GM21717 (cell line): ENCODE results near the gene LRRC4C.

ENCODE experiments used
- ATAC-seq: cut with Tn5 transposase; IDR thresholded peaks from one replicate; pipeline ENCODE4 v1.9.1; 2021; ENCODE audit warnings: mild to moderate bottlenecking, moderate library complexity; ENCODE audit not compliant: unreplicated experiment

The LRRC4C gene

GRCh38 chr11:40732132-40732531 lies 727.3 kb downstream of the LRRC4C start:
- no peak for ATAC-seq

DNA sequence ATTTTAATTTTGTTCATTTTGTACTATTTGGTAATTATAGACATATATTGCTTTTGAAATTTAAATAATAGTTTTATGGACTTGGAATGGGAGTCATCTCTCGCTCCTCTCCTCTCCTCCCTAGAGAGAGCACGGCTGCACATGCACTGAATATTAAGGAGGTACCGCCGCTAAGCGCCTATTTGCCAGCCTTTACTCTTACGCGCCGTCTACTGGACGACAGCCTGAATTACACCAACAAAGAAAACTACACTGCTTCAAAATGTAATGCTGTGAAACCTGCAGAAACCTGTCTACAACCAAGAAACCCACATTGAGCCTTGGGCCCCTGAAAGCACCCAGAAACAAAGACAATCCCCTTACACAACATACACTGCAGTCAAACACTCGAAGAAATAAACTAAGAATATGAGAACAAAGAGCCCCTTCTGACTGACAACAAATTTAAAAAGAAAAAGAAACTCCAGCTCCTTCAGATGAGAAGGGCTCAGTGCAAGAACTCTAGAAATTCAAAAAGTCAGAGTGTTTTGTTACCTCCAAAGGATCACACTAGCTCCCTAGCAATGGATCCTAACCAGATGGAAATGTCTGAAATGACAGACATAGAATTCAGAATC lies 737.2 kb downstream of the LRRC4C start:
- ATAC-seq = no peak

DNA sequence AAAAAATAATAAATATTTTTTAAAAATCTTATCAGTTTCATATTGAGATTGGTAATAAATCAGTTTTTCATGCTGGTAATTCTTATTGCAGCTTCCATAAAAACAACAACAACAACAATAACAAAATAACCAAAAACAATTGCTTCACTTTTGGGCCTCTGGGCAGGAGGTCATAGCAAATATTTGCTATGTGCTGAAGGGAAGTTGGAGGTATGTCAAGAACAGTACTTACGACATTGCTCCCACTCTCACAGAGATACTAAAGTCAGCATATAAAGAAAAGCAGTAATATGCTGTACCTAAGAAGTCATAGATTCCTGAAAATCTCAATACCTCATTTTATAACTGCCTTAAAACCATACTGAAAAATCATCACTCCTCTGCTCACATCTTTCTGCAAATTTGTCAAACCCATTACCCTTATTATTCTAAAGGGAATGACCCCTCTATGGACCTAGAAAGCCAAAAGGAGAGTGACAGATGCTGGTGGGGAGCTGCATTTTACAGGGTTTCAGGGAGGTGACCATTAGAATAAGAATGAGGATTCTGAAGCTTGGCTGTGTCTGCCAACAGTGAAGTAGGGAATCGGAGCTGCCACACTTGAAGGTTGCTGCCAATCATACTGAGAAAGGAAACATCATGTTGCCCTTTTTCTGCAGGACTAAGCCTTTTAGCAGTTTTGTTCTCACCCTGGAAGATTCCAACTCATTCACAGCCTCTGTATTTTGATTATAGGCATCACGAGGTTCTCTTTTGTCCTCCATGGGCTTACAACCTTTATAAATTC lies 742.9 kb downstream of the LRRC4C start:
- ATAC-seq = no peak

GRCh38 chr11:40713083-40713482 lies 746.4 kb downstream of the LRRC4C start:
- no peak for ATAC-seq

DNA sequence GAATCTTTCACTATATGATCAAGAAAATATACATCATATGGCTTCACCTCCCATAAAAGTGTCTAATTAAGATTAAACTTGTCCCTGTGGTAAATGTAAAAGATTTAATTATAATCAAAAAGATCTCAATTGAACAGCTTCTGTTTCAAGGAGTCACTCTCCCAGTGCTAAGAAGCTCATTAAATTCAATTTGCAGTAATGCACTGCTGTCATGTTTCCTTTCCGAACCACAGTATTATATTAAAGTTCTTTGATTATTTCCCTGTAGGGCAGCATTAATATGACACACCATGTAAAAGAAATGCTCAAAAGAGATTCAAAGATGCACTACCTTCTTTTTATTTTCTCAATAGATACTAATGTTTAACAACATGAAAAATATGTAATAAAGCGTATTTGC lies 758.4 kb downstream of the LRRC4C start:
- ATAC-seq = no peak

DNA sequence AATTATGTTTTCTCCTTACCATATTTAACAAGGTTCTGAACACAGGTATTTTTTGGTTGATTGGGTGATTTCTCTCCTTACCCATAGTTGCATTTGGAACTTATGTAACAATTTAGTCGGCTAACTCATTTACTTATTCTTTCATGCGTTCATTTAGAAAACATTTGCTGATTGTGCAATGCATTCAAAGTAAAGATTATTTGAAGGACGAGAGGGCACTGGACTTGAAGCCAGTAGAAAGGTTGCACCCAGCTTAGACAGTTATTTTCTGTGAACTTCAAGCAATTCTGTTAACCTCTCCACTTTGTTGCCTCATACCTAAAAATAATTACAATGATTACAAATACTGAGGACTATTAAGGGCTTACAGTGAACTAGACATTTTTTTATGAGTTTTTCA lies 769.6 kb downstream of the LRRC4C start:
- no peak for ATAC-seq

- no peak for ATAC-seq
These were observed 771.1 kb downstream of the LRRC4C start for GRCh38 chr11:40688369-40688768.

- ATAC-seq = no peak
These were observed 772.7 kb downstream of the LRRC4C start for GRCh38 chr11:40686765-40687164.

DNA sequence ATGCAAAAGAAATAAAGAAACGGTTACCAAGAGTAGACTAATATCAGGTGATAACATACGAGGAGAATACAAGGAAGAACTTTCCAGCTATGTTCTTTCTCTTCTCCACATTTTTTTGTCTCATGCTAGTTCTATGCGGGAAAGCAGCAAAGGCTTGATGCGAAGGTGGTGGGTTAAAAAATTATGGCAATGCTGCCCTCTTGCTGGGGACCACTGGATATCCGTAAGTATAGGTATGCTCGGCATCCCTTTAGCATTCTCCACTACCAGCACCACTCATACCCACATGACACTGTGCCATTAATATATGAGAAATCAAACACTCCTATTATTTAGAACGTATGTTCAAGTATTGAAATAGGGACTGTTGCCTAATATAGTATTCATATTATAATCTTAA lies 776.4 kb downstream of the LRRC4C start:
- no peak for ATAC-seq

DNA sequence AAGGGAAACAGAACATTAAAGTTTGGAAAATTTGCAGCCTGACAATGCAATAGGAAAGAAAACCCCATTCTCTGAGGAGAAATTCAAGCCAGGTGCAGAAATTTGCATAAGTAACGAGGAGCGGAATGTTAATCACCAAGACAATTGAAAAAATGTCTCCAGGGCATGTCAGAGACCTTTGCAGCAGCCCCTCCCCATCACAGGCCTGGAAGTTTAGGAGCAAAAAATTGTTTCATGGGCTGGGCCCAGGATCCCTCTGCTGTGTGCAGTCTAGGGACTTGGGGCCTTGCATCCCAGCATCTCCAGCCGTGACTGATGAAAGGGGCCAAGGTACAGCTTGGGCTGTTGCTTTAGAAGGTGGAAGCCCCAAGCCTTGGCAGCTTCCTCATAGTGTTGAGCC lies 780.2 kb downstream of the LRRC4C start:
- ATAC-seq = no peak

- no peak for ATAC-seq
These were observed 812.2 kb downstream of the LRRC4C start for GRCh38 chr11:40647295-40647694.

GRCh38 chr11:40642284-40642683 lies 817.2 kb downstream of the LRRC4C start:
- no peak for ATAC-seq

DNA sequence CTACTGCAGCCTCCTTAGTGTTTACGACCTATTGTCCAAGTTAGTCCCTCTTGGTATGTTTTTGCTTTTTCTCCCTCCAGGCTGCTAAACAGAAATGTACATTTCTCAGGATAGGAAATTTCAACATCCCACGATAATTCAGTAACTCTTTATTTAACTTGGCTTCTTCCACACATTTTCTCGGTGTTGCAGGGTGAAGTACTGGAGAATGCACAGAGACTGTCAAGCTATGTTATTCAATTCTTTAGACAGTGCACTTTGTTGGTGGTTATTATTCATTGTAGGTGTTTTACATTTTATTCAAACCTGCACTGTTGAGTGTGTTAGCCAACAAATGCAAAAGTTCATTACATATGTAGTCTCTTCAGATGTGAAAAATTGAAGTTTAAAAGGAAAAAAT lies 839.8 kb downstream of the LRRC4C start:
- ATAC-seq = no peak

GRCh38 chr11:40606800-40607199 lies 852.7 kb downstream of the LRRC4C start:
- no peak for ATAC-seq

- ATAC-seq = no peak
These were observed 856.4 kb downstream of the LRRC4C start for GRCh38 chr11:40602866-40603552.

- ATAC-seq = no peak
These were observed 861.8 kb downstream of the LRRC4C start for GRCh38 chr11:40597546-40598113.

DNA sequence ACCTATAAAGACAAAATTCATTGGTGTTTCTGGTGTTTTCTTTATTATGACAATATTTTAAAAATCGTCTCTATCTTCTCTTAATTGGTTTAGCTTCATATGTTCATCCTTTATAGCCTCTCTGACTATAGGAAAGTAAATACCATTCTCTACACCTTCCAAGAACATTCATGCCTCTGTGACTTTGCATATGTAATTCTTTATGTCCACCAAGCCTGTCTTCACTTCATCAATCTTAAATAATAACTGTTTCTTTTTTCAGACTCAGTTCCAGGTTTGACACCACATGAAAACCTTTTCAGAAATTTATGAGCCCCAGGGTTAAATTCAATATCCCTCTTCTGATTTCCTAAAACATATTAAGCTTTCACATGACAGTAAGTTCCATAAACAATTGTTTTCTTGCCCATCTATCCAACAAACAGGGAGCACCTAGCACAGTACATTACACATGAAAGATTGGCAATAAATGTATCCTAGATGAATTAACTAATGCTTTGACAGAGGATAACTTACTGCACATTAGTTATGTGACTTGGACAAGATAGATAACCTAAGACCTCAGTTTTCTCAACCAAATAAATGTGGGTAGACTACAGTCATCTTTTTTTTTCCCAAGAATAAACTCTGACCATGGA lies 886.1 kb downstream of the LRRC4C start:
- ATAC-seq = no peak

- no peak for ATAC-seq
These were observed 889.4 kb downstream of the LRRC4C start for GRCh38 chr11:40569947-40570531.

DNA sequence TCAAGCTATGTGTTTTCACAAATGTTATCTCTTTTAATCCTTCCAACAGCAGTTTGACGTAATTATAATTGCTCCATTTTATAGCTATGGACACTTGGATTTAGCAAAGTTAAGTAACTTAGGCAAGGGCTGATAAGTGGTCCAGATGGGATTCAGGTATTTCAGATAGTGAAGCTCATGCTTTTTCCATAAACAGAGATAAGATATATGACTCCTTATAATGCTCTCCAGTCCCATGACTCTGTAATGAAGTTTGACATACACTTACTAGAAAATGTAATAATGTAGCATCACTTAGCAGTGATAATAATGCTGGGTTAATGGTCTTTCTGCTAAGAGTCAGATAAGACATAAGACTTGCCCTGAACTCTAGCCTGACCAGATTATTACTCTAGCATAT lies 892.1 kb downstream of the LRRC4C start:
- ATAC-seq = no peak

- no peak for ATAC-seq
These were observed 915.3 kb downstream of the LRRC4C start for GRCh38 chr11:40544162-40544561.

DNA sequence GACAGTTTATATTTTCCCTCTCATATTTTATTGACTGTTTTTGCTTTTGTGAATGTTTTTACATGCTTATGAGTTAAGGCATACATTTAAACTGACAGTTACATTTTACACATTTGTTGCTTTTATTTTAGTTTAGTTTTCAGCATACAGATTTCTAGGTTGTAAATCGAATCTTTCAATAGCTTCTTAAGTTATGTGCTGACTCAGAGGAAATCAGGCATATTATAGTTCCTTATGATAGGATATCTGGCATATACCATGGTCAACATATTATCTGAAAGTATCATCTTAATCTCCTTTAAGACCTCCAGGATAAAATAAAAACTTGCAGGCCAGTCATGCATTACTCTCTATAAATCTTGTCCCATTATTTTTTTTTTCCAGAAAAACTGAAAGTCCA lies 916.6 kb downstream of the LRRC4C start:
- ATAC-seq = no peak
